Measurements from ENCODE around the gene KCNH1.

Gene KCNH1, protein sequence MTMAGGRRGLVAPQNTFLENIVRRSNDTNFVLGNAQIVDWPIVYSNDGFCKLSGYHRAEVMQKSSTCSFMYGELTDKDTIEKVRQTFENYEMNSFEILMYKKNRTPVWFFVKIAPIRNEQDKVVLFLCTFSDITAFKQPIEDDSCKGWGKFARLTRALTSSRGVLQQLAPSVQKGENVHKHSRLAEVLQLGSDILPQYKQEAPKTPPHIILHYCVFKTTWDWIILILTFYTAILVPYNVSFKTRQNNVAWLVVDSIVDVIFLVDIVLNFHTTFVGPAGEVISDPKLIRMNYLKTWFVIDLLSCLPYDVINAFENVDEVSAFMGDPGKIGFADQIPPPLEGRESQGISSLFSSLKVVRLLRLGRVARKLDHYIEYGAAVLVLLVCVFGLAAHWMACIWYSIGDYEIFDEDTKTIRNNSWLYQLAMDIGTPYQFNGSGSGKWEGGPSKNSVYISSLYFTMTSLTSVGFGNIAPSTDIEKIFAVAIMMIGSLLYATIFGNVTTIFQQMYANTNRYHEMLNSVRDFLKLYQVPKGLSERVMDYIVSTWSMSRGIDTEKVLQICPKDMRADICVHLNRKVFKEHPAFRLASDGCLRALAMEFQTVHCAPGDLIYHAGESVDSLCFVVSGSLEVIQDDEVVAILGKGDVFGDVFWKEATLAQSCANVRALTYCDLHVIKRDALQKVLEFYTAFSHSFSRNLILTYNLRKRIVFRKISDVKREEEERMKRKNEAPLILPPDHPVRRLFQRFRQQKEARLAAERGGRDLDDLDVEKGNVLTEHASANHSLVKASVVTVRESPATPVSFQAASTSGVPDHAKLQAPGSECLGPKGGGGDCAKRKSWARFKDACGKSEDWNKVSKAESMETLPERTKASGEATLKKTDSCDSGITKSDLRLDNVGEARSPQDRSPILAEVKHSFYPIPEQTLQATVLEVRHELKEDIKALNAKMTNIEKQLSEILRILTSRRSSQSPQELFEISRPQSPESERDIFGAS

DNA sequence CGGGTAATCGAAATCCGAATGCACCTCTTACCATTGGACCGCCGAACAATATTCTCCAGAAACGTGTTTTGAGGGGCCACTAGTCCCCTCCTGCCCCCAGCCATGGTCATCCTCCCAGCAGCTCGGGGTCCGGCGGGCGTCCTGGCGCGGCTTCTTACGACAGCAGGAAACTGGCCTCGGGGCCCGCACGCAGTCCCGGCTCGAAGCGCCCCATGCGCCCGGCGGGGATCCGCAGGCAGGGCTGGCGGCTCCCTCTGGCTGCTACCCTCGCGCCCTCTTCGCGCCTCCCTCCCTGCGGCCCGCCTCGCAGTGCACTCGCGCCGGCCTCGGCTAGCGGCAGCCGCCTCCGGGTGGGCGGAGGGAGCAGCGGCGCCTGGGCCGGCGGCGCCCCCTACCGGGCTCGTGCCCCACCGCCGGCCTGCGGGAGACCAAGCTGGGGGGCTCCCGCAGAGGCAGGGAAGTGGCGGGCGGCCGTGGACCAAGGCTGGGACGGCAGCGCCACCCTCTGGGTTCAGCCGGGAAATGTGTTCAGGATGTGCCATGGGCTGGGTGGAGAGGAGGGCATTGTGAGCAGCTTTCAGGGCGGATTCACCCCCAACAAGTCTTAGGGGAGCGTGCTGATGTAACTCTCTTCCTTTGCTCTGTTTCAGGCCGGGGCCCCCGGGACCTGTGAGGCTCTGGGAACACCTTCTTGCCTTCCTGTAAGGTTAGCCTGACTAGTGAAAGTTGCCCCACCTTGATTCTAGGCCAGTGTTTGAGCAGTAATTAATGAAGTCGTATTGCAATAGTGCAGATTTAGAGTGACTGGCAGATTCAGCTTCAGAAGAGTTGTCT lies at the start of gene KCNH1:
TSS of gene KCNH1 (minus strand) at position 313 of the 834 bp plus-strand sequence. CDS start at position 110, 203 bp downstream.
- Histone ChIP-seq H3K4me3 (ENCODE audit: low read length) (no peak within 1 kb of the TSS), H3K4me1 (ENCODE audit: control insufficient read depth, insufficient read depth, low read length) (peaks cover 8% of the 10 kb centered on the region), H3K27me3 (ENCODE audit: control insufficient read depth, insufficient read depth, low read length) (peaks cover 32% of the 10 kb centered on the region), H3K9me3 (ENCODE audit: control insufficient read depth, low read length) (no peaks in the 10 kb centered on the region), H3K36me3 (ENCODE audit: control insufficient read depth, insufficient read depth, low read length) (no peaks in the 10 kb centered on the region), H3K9ac (ENCODE audit: low read length) (no peak within 1 kb of the TSS)

DNA sequence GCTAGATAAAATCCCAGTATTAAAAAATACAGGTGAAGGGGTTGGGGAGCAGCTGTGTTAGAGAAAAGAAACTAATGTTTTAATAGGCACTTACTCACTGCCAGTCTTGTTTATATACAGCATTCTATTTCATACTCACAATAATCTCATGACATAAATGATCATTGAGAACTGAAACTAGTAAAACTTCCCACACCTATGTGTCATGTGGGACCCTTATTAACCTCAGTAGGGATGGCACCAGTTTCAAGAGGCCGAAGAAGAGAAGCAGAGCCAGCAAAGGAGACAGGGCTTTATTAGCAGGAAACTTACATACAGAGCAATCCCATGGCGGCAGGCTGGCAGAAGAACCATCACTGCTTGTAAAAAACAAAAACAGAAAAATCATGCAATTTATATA lies 48.8 kb upstream of the KCNH1 start:
- no peaks in the 10 kb centered on the region for H3K27me3 ChIP-seq (ENCODE audit: control insufficient read depth, insufficient read depth, low read length)
- H3K36me3 ChIP-seq (ENCODE audit: control insufficient read depth, insufficient read depth, low read length) = no peaks in the 10 kb centered on the region
- H3K4me3 ChIP-seq (ENCODE audit: low read length) = no peak overlapping the region
- H3K9ac ChIP-seq (ENCODE audit: low read length) = no peak overlapping the region
- no peaks in the 10 kb centered on the region for H3K4me1 ChIP-seq (ENCODE audit: control insufficient read depth, insufficient read depth, low read length)
- H3K9me3 ChIP-seq (ENCODE audit: control insufficient read depth, low read length) = no peaks in the 10 kb centered on the region

DNA sequence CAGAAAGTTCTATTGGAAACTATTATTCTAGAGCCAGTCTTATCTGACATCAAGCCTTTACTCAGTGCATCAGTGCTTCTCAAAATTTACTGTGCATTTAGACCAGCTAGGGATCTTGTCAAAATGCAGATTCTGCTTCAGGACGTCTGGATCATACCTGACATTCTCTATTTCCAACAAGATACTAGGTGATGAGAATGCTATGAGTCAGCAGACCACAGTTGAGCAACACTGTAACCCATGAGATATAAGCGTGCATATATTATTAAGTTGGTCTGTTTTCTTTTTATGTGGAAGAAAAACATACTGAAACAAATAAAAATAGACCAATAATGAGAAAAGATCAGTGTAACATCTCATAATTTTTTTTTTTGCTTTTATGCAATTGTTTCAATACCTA lies 40.4 kb upstream of the KCNH1 start:
- Histone ChIP-seq H3K9me3 (ENCODE audit: control insufficient read depth, low read length) (no peaks in the 10 kb centered on the region), H3K36me3 (ENCODE audit: control insufficient read depth, insufficient read depth, low read length) (no peaks in the 10 kb centered on the region), H3K4me1 (ENCODE audit: control insufficient read depth, insufficient read depth, low read length) (no peaks in the 10 kb centered on the region), H3K27me3 (ENCODE audit: control insufficient read depth, insufficient read depth, low read length) (no peaks in the 10 kb centered on the region), H3K4me3 (ENCODE audit: low read length) (no peak overlapping the region), H3K9ac (ENCODE audit: low read length) (no peak overlapping the region)

DNA sequence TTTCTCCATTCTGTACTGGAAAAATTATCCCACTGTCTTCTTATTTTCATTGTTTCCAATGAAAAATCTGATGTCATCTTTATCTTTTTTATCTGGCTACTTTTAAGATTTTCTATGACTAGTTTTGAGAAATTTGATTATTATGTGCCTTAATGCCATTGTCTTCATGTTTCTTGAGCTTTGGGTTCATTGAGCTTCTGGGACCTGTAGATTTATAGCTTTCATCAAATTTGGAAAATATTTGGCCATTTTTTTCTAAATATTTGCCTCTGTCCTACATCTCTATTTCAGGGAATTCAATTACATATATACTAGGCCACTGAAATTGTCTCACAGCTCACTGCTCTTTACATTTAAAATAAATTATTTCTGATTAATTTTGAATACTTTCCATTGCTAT lies 38.7 kb upstream of the KCNH1 start:
- no peaks in the 10 kb centered on the region for H3K9me3 ChIP-seq (ENCODE audit: control insufficient read depth, low read length)
- no peaks in the 10 kb centered on the region for H3K36me3 ChIP-seq (ENCODE audit: control insufficient read depth, insufficient read depth, low read length)
- H3K27me3 ChIP-seq (ENCODE audit: control insufficient read depth, insufficient read depth, low read length) = no peaks in the 10 kb centered on the region
- no peak overlapping the region for H3K9ac ChIP-seq (ENCODE audit: low read length)
- H3K4me3 ChIP-seq (ENCODE audit: low read length) = no peak overlapping the region
- H3K4me1 ChIP-seq (ENCODE audit: control insufficient read depth, insufficient read depth, low read length) = no peaks in the 10 kb centered on the region

DNA sequence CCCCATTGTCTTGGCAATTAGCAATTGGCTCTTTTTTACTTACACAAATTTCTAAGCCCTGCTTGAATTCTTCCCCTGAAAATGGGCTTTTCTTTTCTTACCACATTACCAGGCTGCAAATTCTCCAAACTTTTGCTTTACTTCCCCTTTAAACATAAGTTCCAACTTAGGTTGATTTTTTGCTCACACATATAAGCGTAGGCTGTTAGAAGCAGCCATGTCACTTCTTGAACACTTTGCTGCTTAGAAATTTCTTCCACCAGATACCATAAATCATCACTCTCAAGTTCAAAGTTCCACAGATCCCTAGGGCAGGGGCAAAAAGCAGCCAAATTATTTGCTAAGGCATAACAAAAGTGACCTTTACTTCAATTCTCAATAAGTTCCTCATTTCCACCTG lies 35.4 kb upstream of the KCNH1 start:
- Histone ChIP-seq H3K36me3 (ENCODE audit: control insufficient read depth, insufficient read depth, low read length) (no peaks in the 10 kb centered on the region), H3K4me3 (ENCODE audit: low read length) (no peak overlapping the region), H3K4me1 (ENCODE audit: control insufficient read depth, insufficient read depth, low read length) (no peaks in the 10 kb centered on the region), H3K9me3 (ENCODE audit: control insufficient read depth, low read length) (no peaks in the 10 kb centered on the region), H3K9ac (ENCODE audit: low read length) (no peak overlapping the region), H3K27me3 (ENCODE audit: control insufficient read depth, insufficient read depth, low read length) (no peaks in the 10 kb centered on the region)

- H3K4me3 ChIP-seq (ENCODE audit: low read length) = no peak overlapping the region
- H3K4me1 ChIP-seq (ENCODE audit: control insufficient read depth, insufficient read depth, low read length) = no peaks in the 10 kb centered on the region
- H3K9me3 ChIP-seq (ENCODE audit: control insufficient read depth, low read length) = no peaks in the 10 kb centered on the region
- no peaks in the 10 kb centered on the region for H3K27me3 ChIP-seq (ENCODE audit: control insufficient read depth, insufficient read depth, low read length)
- no peaks in the 10 kb centered on the region for H3K36me3 ChIP-seq (ENCODE audit: control insufficient read depth, insufficient read depth, low read length)
- H3K9ac ChIP-seq (ENCODE audit: low read length) = no peak overlapping the region
These were observed 24.9 kb upstream of the KCNH1 start for GRCh38 chr1:211158866-211159265.

DNA sequence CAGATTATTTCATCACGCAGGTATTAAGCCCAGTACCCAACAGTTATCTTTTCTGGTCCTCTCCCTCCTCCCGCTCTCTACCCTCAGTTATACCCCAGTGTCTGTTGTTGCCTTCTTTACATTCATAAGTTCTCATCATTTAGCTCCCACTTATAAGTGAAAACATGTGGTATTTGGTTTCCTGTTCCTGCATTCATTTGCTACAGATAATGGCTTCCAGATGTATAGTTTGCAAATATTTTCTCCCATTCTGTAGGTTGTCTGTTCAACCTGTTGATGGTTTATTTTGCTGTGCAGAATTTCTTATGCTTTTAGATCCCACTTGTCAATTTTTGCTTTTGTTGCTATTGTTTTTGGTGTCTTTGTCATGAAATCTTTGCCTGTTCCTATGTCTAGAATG lies 21.1 kb upstream of the KCNH1 start:
- Histone ChIP-seq H3K4me3 (ENCODE audit: low read length) (no peak overlapping the region), H3K9me3 (ENCODE audit: control insufficient read depth, low read length) (no peaks in the 10 kb centered on the region), H3K36me3 (ENCODE audit: control insufficient read depth, insufficient read depth, low read length) (no peaks in the 10 kb centered on the region), H3K27me3 (ENCODE audit: control insufficient read depth, insufficient read depth, low read length) (no peaks in the 10 kb centered on the region), H3K9ac (ENCODE audit: low read length) (no peak overlapping the region), H3K4me1 (ENCODE audit: control insufficient read depth, insufficient read depth, low read length) (no peaks in the 10 kb centered on the region)

GRCh38 chr1:211153932-211154331 lies 20.0 kb upstream of the KCNH1 start:
- Histone ChIP-seq H3K9me3 (ENCODE audit: control insufficient read depth, low read length) (no peaks in the 10 kb centered on the region), H3K36me3 (ENCODE audit: control insufficient read depth, insufficient read depth, low read length) (no peaks in the 10 kb centered on the region), H3K9ac (ENCODE audit: low read length) (no peak overlapping the region), H3K27me3 (ENCODE audit: control insufficient read depth, insufficient read depth, low read length) (no peaks in the 10 kb centered on the region), H3K4me3 (ENCODE audit: low read length) (no peak overlapping the region), H3K4me1 (ENCODE audit: control insufficient read depth, insufficient read depth, low read length) (no peaks in the 10 kb centered on the region)

DNA sequence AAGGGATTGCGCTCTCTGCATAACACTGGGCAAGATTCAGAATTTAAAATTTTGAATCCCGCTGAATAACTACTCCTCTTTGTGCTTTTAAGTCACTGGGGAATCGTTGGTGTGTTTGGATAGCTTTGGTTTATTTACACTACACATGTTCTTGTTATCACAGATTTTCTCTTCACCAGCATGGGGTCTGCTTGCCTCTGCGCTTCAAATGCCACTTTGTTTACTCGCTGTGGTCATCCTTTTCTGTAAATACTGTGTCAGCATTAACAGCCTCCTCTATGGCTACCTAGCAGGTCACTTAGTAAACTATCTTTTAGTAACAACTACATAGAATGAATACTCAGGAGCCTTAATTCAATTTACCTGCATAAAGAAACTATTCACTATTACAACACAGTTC lies 14.4 kb upstream of the KCNH1 start:
- H3K4me1 ChIP-seq (ENCODE audit: control insufficient read depth, insufficient read depth, low read length) = no peaks in the 10 kb centered on the region
- H3K36me3 ChIP-seq (ENCODE audit: control insufficient read depth, insufficient read depth, low read length) = no peaks in the 10 kb centered on the region
- H3K9me3 ChIP-seq (ENCODE audit: control insufficient read depth, low read length) = no peaks in the 10 kb centered on the region
- no peak overlapping the region for H3K4me3 ChIP-seq (ENCODE audit: low read length)
- peaks cover 3% of the 10 kb centered on the region for H3K27me3 ChIP-seq (ENCODE audit: control insufficient read depth, insufficient read depth, low read length)
- no peak overlapping the region for H3K9ac ChIP-seq (ENCODE audit: low read length)

DNA sequence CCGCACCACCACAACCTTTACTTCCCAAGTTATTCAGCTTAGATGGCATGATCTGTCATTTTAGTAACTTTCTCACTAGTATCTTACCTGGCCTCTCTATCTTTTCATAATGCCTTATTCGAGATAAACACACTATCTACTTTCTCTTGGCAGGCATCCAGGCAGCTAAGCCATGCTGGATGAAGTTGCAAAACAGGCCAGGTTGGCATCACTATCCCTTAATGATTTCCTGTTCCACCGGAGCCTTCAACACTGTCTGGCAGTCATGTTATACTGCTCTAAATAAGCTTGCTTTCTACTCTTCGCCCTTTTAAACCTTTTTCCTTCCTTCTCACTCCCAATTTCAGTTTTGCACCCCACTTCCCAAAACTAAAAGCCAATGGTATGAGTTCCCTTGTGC lies 12.0 kb upstream of the KCNH1 start:
- Histone ChIP-seq H3K4me3 (ENCODE audit: low read length) (no peak overlapping the region), H3K4me1 (ENCODE audit: control insufficient read depth, insufficient read depth, low read length) (no peaks in the 10 kb centered on the region), H3K9me3 (ENCODE audit: control insufficient read depth, low read length) (no peaks in the 10 kb centered on the region), H3K36me3 (ENCODE audit: control insufficient read depth, insufficient read depth, low read length) (no peaks in the 10 kb centered on the region), H3K9ac (ENCODE audit: low read length) (no peak overlapping the region), H3K27me3 (ENCODE audit: control insufficient read depth, insufficient read depth, low read length) (peaks cover 3% of the 10 kb centered on the region)

- Histone ChIP-seq H3K9ac (ENCODE audit: low read length) (no peak overlapping the region), H3K4me3 (ENCODE audit: low read length) (no peak overlapping the region), H3K36me3 (ENCODE audit: control insufficient read depth, insufficient read depth, low read length) (no peaks in the 10 kb centered on the region), H3K9me3 (ENCODE audit: control insufficient read depth, low read length) (no peaks in the 10 kb centered on the region), H3K4me1 (ENCODE audit: control insufficient read depth, insufficient read depth, low read length) (peaks cover 8% of the 10 kb centered on the region), H3K27me3 (ENCODE audit: control insufficient read depth, insufficient read depth, low read length) (peaks cover 32% of the 10 kb centered on the region)
These were observed 1.5 kb upstream of the KCNH1 start for GRCh38 chr1:211135342-211135950.
